Measurements from ENCODE around the gene SORBS1. TPM values are rescaled to one million over a fixed set of nuclear protein-coding genes. Genes with fewer than 3 reads are reported as not detected.

SORBS1 gene
- total and polyA plus RNA-seq, 12 donors = 140 to 1,253 (median 1,042) TPM

GRCh38 chr10:95331596-95332130 lies 229.5 kb downstream of the SORBS1 start:
- DNase-seq (no peak), ATAC-seq (no peak)
- Histone ChIP-seq H3K9me3 (no peaks in the 10 kb centered on the region), H3K27ac (peak overlapping the region in 7 of 10 donors; percentile 17 to 96 (median 37)), H3K4me1 (peaks cover 22 to 95% (median 62%) of the 10 kb centered on the region in 9 donors), H3K4me3 (no peak overlapping the region), H3K36me3 (peaks cover 0 to 80% (median 5%) of the 10 kb centered on the region in 9 donors), H3K27me3 (no peaks in the 10 kb centered on the region)
- TF ChIP-seq, protein P1, sequence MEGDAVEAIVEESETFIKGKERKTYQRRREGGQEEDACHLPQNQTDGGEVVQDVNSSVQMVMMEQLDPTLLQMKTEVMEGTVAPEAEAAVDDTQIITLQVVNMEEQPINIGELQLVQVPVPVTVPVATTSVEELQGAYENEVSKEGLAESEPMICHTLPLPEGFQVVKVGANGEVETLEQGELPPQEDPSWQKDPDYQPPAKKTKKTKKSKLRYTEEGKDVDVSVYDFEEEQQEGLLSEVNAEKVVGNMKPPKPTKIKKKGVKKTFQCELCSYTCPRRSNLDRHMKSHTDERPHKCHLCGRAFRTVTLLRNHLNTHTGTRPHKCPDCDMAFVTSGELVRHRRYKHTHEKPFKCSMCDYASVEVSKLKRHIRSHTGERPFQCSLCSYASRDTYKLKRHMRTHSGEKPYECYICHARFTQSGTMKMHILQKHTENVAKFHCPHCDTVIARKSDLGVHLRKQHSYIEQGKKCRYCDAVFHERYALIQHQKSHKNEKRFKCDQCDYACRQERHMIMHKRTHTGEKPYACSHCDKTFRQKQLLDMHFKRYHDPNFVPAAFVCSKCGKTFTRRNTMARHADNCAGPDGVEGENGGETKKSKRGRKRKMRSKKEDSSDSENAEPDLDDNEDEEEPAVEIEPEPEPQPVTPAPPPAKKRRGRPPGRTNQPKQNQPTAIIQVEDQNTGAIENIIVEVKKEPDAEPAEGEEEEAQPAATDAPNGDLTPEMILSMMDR (IDR thresholded peaks at IDR 0.05) = no peak
- intact Hi-C loops (cut with DNase I) = no loop called here
- WGBS, 2 donors = 80 to 82% methylated on average over 3 of the region's 3 CpGs

GRCh38 chr10:95330966-95331453 lies 230.2 kb downstream of the SORBS1 start:
- Histone ChIP-seq H3K27ac (peak overlapping the region in 7 of 10 donors; percentile 17 to 96 (median 37)), H3K4me3 (no peak overlapping the region), H3K9me3 (no peaks in the 10 kb centered on the region), H3K36me3 (peaks cover 0 to 80% (median 4%) of the 10 kb centered on the region in 9 donors), H3K27me3 (no peaks in the 10 kb centered on the region), H3K4me1 (peaks cover 15 to 95% (median 55%) of the 10 kb centered on the region in 9 donors)
- intact Hi-C loops (cut with DNase I) = no loop called here
- ATAC-seq = no peak
- no peak for DNase-seq
- WGBS, 2 donors = 81 to 90% methylated on average over 1 of the region's 1 CpG
- TF ChIP-seq, protein P1 (IDR thresholded peaks at IDR 0.05) = no peak

DNA sequence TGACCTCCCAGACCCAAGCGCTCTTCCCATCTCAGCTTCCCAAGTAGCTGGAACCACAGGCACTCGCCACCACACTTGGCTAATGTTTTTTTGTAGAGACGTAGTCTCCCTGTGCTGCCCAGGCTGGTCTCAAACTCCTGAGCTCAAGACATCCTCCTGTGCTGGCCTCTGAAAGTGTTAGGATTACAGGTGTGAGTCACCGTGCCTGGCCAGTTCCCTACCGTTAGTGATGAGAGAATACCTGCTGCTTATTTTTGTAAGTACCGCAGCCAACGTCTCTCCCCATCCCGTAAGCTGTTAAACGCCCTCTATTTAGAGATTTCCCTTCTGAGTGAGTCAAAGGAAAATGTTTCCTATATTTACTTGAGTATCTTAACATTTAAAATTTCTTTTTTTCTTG lies 231.9 kb downstream of the SORBS1 start:
- H3K9me3 ChIP-seq = no peaks in the 10 kb centered on the region
- H3K4me1 ChIP-seq = peaks cover 3 to 95% (median 54%) of the 10 kb centered on the region in 9 donors
- H3K36me3 ChIP-seq = peaks cover 0 to 85% (median 4%) of the 10 kb centered on the region in 9 donors
- intact Hi-C loops (cut with DNase I) = no loop called here
- ATAC-seq = no peak
- 84 to 87% methylated on average over 9 of the region's 9 CpGs for WGBS, 2 donors
- no peak for DNase-seq
- H3K4me3 ChIP-seq = no peak overlapping the region
- TF ChIP-seq, protein P1 (IDR thresholded peaks at IDR 0.05) = no peak
- H3K27ac ChIP-seq = peak overlapping the region in 4 of 10 donors; percentile 36 to 96 (median 75)
- H3K27me3 ChIP-seq = no peaks in the 10 kb centered on the region

- WGBS, 2 donors = 59 to 66% methylated on average over 3 of the region's 3 CpGs
- ATAC-seq (peak in 3 of 8 donors; percentile 2 to 7 (median 6)), DNase-seq (no peak)
- Histone ChIP-seq H3K27me3 (no peaks in the 10 kb centered on the region), H3K4me1 (peaks cover 3 to 95% (median 56%) of the 10 kb centered on the region in 9 donors), H3K9me3 (no peaks in the 10 kb centered on the region), H3K36me3 (peaks cover 0 to 87% (median 3%) of the 10 kb centered on the region in 9 donors), H3K27ac (peak overlapping the region in 9 of 10 donors; percentile 42 to 96 (median 61)), H3K4me3 (no peak overlapping the region)
- TF ChIP-seq, protein P1 (IDR thresholded peaks at IDR 0.05) = no peak
- intact Hi-C loops (cut with DNase I) = no loop called here
Observed at GRCh38 chr10:95328013-95328412, 233.2 kb downstream of the SORBS1 start.
